HTERT RPE-1 (cell line): ENCODE data around the gene ZBTB42.

ENCODE experiments used
- in situ Hi-C: fragments of 300-500 bp; cut with MboI; formaldehyde crosslinking; loops from 4 replicates; pipeline ENCODE4 v1.14.3; 2020; ENCODE audit warnings: low sequenced_read_pairs

ZBTB42 gene

DNA sequence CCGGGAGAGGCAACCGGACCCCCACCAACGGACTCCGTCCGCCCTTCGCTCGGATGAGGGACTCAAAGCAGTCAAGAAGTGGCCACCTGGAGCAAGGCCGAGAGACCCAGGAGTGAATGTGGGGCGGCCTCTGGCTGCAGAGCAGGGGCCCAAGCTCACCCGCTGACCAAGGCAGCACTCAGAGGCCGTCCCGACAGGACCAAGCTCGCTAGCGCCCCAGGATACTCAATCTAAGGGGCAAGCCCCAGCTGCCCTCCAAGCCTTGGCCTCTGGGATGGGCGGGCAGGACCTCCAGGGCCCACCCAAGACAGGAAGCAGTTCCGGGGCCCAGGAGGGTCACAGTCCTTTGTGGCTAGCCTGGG lies 6.3 kb upstream of the ZBTB42 start:
- in situ Hi-C loops, result no loop called here

DNA sequence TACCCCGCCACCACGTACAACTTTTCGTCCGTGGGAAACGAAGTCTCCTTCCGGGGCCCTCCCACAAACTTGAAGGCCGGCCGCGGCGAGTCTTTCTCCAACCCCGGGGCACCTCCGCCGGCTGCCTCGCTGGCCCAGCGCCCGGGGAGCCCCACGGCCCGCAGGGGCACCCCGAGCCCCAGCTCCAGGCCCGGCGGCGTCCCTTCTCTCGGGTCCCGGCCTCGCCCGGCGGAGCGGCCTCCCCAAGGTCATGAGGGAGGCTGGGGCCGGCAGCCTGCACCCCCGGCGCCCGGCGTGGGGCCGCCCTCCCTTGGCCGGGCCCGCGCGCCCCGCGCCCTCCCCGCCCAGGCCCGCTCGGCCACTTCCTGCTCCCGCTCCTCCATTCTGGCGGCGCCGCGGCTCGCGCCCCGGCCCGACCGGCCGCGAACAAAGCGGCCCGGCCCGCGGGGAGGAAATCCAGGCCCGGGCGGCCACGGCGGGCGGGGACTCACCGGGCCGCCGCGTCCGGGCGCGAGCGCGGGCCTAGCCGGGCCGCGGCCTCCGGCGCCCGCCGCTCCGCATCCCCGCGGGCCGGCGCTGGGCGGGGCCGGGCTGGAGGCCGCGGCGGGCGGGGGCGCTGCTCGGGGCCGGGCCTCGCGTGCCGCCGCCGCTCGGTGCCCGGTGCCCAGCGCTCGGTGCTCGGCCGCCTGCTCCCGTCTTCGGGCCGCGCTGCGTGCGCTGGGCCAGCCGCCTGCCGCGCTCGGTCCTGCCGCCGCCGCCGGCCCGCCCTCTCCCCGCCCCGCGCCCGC lies 5.7 kb upstream of the ZBTB42 start, which contains the start of gene AKT1:
Gene AKT1, minus strand, starts transcription at position 756 of the 788 bp plus-strand sequence. CDS start 3,105 bp downstream, outside the sequence.
- in situ Hi-C loops, result no loop called here

DNA sequence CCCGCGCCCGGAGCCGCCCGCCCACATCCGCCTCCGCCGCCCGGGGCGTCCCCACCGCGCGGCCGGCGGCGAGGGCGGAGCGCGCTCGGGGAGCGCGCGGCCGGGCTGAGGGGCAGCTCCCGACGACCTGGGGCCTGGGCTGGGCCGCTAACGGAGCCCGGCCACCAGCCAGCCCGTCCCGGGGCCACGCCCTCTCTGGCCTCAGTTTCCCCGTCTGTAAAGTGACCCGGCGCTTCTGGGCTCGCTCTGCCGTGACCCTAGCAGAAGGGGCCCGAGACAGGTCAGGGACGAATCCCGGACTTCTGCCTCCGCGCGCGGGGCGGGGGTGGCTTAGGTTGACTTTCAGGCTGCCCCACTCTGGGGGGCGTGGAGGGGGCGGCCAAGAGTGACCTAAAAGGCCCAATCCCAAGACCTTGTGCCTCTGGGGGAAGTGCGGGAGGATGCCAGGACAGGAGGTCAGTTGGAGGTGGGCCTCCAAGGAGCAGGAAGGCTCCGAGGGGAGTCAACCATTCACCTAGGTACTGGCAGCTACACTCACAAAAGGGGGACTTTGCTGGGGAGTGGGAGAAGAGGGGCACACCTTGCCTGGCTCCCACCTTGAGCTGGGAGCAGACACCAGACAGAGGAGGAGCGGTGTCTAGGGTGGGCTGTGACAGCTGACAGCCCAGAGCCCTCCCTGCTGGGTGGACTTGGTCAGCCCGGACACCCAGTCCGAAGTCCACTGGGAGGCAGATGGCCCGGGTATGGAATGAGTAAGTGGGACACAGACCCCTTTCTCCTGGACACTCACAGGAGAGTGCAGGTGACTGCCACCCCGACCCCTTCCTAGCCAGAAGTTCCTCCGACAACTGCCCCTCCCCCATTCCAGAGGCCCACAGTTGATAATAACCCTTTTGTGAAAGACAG lies 4.9 kb upstream of the ZBTB42 start:
- in situ Hi-C loops, result no loop called here

DNA sequence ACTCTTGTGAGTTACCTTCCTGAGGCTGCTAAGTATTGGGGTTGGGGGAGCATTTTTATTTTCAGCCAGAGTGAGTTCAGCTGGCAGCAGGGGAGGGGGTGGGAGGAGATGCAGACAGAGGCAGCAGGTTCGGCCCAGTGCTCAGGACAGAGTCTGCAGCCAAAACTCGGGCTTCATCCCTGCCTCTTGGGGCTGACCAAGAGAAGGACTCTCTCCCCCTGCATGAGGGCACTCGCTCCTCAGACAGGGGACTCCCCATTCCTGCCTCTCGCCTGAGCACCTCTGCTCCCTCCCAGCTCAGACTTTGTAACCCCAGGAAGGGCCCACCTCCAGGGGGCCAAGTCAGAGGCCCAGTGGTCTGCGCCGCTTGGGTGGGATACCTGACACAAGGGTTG lies 4.2 kb upstream of the ZBTB42 start:
- in situ Hi-C loops, result no loop called here

DNA sequence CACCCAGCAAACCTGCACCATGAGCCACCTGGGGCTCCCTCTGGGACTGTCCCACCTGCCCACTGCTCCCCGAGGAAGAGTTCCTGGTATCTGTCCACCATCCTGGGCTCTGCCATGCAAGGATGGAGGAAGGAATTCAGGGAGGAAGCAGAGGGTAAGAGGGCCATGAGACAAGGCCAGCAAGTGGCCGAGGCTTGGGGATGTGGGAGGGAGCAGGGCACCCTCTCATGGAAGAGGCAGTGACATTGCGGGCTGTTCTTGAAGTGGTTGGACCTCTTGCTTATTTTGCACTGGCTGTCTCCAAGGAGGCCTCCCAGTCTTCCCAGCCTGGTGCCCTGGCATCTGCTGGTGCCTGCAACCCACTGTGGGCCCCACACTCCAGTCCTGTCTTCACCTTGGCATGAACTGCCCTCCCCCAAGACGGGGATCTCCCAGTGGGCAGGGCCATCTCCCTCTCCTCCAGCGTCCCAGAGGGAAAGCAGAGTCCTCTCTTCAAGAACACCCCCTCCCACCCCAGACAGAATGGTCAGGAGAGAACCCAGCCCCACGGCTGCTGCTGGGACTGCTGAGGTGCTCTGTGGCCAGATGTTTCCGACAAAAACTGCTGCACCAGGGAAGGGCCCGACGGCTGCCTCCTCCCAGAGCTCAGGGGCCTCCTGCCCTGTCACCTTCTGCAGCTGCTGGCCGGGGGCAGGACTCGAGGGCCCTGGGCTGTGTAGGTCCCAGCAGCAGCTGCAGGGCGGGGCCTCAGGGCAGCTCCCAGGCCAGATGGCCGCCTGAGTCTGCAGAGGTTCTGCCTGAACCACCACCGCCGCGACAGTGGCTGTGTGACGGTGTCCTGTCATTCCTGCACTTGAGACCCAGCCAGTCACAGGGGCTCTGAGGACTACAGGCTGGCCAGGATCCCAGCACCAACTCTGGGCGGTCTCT lies 3.5 kb upstream of the ZBTB42 start:
- in situ Hi-C loops, result no loop called here

- in situ Hi-C loops, result no loop called here
Observed at GRCh38 chr14:104798300-104799243, 2.3 kb upstream of the ZBTB42 start.

DNA sequence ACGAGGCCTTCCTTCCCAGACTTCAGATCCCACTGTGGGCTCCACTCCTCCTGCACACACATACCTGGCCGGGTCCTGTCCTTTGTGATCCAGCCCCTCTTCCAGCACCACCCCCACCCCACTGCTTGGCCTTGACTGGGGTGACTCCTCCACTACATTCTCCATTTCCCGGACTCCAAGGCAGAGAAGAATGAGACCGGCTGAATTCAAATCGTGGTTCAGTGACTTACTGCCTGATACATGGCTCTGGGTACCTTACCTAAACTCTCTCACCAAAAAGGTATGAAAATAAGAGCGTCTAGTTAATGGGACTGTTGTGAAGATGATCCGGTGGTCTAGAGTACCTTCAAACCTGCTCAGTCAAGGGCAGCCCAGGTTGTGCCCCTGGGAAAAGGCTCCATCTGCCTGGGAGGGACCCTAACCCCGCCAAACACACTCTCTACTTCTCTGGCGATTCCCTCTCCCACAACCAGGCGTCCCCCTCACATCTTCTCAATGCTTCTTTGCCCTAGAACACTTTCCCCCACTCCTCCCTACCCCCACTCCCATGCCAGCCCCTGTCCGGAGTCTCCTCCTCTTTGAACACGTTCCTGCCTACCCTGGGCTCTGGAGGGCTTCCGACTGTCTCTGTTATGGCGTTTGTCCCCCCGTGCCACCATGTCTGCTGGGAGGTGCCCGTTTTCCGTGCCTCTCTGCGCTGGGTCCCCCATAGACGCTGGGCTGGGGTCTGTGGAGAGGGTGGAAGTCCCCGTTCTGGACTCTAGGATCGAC lies 1.5 kb upstream of the ZBTB42 start:
- in situ Hi-C loops, result no loop called here

DNA sequence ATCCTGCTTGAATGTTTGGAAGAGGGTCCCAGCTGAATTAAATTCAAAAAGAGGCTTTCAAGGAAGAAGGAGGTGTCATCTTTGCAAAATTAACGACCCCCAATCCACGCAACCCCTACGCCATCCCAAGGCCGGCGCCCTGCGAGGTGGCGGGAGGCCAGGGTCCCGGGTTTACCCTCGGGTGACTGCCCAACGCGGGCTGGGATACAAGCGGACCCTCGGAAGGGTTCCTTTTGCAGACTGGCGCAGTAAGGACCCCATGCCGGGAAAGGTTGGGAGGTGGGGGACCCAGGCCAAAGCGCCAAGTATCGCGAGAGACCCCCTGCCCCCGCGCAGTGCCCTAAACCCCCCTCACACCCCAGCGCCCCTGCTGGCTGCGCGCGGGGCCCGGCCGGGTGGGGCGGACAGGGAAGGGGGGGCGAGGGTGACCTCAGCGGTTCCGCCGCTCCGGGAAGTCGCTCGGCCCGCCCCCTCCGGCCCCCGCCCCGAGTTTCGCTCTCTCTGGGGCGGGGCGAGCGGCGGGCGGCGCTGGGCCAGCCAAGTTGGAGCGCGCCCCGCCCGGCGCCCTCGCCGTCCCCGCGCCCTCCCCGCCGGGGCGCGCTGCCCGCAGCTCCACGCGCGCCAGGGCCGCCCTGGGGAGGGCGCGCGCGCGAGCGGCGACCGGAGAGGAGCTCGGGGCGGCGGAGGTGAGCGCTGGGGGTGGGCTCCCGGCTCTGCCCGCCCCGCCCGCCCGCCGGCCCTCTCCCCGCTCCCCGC lies 708 bp upstream of the ZBTB42 start:
- in situ Hi-C loops, result no loop called here

DNA sequence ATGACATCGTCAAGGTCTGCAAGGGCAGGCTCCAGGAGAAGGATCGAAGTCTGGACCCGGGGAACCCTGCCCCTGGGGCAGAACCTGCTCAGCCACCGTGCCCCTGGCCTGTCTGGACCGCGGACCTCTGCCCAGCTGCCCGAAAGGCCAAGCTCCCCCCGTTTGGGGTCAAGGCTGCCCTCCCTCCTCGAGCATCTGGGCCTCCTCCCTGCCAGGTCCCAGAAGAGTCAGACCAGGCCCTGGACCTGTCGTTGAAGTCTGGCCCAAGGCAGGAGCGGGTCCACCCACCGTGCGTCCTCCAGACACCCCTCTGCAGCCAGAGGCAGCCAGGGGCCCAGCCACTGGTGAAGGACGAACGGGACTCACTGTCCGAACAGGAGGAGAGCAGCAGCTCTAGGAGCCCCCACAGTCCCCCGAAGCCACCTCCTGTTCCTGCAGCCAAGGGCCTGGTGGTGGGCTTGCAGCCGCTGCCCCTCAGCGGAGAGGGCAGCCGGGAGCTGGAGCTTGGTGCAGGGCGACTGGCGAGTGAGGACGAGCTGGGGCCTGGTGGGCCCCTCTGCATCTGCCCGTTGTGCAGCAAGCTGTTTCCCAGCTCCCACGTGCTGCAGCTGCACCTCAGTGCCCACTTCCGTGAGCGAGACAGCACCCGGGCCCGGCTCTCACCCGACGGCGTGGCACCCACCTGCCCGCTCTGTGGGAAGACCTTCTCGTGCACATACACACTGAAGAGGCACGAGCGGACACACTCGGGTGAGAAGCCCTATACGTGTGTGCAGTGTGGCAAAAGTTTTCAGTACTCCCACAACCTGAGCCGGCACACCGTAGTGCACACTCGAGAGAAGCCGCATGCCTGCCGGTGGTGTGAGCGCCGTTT lies 856 bp downstream of the ZBTB42 start:
- in situ Hi-C loops, result no loop called here

- in situ Hi-C loops, result no loop called here
Observed at GRCh38 chr14:104802394-104803184, 1.7 kb downstream of the ZBTB42 start.

- in situ Hi-C loops, result no loop called here
Observed at GRCh38 chr14:104803280-104803911, 2.5 kb downstream of the ZBTB42 start.

DNA sequence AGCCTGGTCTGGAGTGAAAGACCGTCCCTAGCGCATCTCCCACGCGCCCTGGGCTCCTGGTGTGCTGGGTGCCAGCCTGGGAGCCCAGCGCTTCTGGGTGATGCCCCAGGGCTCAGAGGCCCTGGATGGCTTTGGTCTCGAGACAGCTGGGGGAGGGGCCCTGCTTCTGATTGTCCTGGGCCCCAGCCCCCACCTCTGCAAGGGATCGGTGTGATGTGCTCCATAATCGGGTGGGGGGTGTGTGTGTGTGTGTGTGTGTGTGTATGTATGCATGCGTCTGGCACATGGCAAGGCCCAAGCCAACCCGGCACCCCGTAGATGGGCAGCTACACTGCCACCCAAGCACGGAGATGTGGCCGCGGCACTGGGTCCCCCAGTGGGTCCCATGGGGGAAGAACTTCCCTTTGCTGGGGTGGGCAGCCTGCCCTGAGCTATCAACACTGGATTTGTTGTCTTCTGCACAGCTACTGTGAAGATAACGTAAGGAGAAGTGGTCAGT lies 3.1 kb downstream of the ZBTB42 start:
- in situ Hi-C loops, result no loop called here

DNA sequence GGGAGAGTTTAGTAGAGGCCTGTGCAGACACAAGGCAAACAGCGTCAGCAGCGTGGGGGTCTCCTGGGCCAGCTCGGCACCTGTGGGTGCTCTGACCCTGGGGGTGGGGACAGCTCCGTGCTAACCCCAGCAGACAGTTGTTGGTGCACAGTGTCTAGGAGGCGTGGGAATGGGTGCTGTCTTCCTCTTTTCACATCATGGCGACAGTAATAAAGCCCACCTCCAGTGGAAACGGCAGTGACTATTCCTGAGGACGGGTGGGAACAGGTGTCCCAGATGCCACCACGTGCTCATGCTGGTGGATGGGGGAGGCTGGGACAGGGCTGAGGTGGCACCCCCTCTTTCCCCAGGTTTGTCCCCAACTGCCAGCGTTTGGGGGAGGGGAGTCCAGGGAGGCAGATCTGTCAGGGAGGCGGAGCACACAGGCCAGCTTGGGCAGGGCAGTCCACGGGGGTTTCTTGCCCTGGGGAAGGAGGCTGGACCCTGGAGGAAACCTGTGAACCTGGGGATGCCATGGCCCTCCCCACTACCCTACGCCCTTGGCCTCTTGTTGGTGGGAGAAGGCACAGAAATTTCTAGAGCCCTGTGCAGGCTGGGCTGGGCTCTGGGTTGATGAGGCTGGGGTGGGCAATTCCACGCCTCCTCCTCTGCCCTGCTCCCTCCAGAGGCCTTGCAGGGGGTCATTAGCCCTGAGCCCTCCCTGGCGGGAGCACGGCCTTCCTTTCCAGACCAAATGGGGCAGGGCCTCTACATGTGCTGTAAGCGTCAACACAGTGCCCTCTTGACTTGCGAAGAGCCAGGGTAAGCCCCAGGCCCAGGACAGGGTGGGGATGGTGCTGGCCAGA lies 3.8 kb downstream of the ZBTB42 start:
- in situ Hi-C loops, result no loop called here

DNA sequence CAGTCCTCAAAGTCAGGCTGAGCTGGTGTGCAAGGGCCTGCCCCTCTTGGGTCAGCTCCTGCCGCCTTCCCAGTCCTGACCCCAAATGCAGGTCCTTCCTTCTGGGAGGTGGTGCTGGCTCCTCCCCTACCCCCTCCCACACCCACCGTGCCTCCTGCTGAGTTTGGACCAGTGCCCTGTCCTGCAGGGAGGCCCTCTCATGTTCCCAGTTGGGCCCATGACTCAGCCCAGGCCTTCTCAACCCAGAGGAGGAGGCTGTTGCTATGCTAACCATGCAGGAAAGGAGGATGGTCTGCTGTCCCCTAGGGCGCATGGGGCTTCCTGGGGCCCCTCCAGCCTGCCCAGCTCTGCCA lies 4.4 kb downstream of the ZBTB42 start:
- in situ Hi-C loops, result no loop called here

DNA sequence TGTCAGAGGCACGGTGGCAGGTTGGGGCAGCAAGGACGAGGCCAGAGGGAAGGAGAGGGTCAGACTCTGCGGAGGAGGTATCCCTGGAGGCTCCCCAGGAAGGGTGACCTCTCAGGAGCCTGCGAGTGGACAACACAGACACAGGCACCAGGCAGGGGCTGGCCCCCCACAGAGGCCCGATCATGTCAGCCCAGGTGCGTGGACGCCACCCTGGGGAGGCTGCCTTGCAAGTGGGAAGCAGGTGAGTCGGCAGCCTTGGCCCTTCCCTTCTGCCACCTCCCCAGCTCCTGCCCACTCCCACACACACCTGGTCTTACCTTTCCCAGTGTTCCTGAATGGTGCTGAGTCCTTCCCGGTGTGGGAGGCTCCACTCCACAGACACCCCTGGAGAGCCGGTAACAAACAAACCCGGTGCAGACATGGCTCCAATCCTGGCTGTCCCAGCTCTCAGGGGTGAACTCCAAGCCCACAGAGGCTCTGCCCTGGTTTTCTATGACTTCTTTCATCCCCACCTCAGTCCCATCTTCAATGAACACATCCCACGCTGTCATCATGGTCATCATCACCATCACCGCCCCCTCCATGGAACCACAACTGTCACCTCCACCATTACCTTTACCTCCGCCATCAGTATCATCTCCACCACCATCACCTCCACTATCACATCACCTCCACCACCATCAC lies 5.2 kb downstream of the ZBTB42 start:
- in situ Hi-C loops, result no loop called here
